GM23338 (cell line): ENCODE results near the gene DNAJC22. TPM values are rescaled to one million over a fixed set of nuclear protein-coding genes. Genes with fewer than 3 reads are reported as not detected.

Source experiments
- ATAC-seq: fragments of 200-7000 bp; cut with Tn5 transposase; 3 replicates; pipeline ENCODE4 v1.9.1; 2020
- DNase-seq: peaks from one replicate; pipeline ENCODE4 v3.0.0-alpha.2; 2015; ENCODE audit warnings: low spot score
- H2AFZ ChIP-seq: fragments of 200-600 bp; sonication (generic); 2 replicates; pipeline ENCODE4 v1.8.0; 2016; ENCODE audit warnings: antibody characterized with exemption, mild to moderate bottlenecking, moderate library complexity
- H3F3A ChIP-seq: fragments of 200-600 bp; sonication (generic); replicated peaks from 2 replicates; pipeline ENCODE4 v1.8.0; 2017; ENCODE audit warnings: antibody characterized with exemption, mixed run types, low read depth
- H3K27ac ChIP-seq: fragments of 200-600 bp; sonication (generic); 2 replicates; pipeline ENCODE4 v1.6.1; 2016; ENCODE audit warnings: low read depth
- H3K27me3 ChIP-seq: fragments of 200-600 bp; sonication (generic); 2 replicates; pipeline ENCODE4 v1.8.0; 2016; ENCODE audit warnings: mild to moderate bottlenecking, mixed run types, moderate library complexity; ENCODE audit not compliant: insufficient read depth
- H3K36me3 ChIP-seq: fragments of 200-600 bp; sonication (generic); 2 replicates; pipeline ENCODE4 v1.8.0; 2016; ENCODE audit warnings: mild to moderate bottlenecking; ENCODE audit not compliant: insufficient read depth
- H3K4me1 ChIP-seq: fragments of 200-600 bp; sonication (generic); 2 replicates; pipeline ENCODE4 v1.8.0; 2016; ENCODE audit warnings: mild to moderate bottlenecking, moderate library complexity; ENCODE audit not compliant: insufficient read depth
- H3K4me2 ChIP-seq: fragments of 200-600 bp; sonication (generic); 2 replicates; pipeline ENCODE4 v1.7.1; 2017; ENCODE audit warnings: mixed run types
- H3K4me3 ChIP-seq: fragments of 200-600 bp; sonication (generic); 2 replicates; pipeline ENCODE4 v1.6.1; 2016; ENCODE audit warnings: mixed run types
- H3K79me2 ChIP-seq: fragments of 200-600 bp; sonication (generic); replicated peaks from 2 replicates; pipeline ENCODE4 v1.8.0; 2017; ENCODE audit warnings: mild to moderate bottlenecking; ENCODE audit not compliant: insufficient read depth
- H3K9me2 ChIP-seq: fragments of 200-600 bp; sonication (generic); 2 replicates; pipeline ENCODE4 v1.8.0; 2017; ENCODE audit not compliant: insufficient read depth
- H4K20me1 ChIP-seq: fragments of 200-600 bp; sonication (generic); replicated peaks from 2 replicates; pipeline ENCODE4 v1.8.0; 2017; ENCODE audit warnings: mild to moderate bottlenecking; ENCODE audit not compliant: insufficient read depth
- H3K27ac Mint-ChIP-seq: 2 replicates; pipeline ENCODE4 v1.8.0; 2020; ENCODE audit warnings: inconsistent platforms, mild to moderate bottlenecking, moderate library complexity, mixed read lengths
- H3K27me3 Mint-ChIP-seq: 3 replicates; pipeline ENCODE4 v1.8.0; 2022; ENCODE audit warnings: low read depth, mild to moderate bottlenecking, moderate library complexity, mixed read lengths, inconsistent platforms; ENCODE audit not compliant: insufficient read depth, poor library complexity
- H3K36me3 Mint-ChIP-seq: 3 replicates; pipeline ENCODE4 v1.8.0; 2021; ENCODE audit warnings: low read depth, mild to moderate bottlenecking, inconsistent platforms, moderate library complexity, mixed read lengths
- H3K4me1 Mint-ChIP-seq: 3 replicates; pipeline ENCODE4 v1.8.0; 2020; ENCODE audit warnings: mild to moderate bottlenecking, inconsistent platforms, mixed read lengths
- H3K4me3 Mint-ChIP-seq: 3 replicates; pipeline ENCODE4 v1.8.0; 2021; ENCODE audit warnings: moderate library complexity, mild to moderate bottlenecking, inconsistent platforms, mixed read lengths
- H3K9me3 Mint-ChIP-seq: 3 replicates; pipeline ENCODE4 v1.8.0; 2020; ENCODE audit warnings: moderate library complexity, mild to moderate bottlenecking, inconsistent platforms, mixed read lengths
- CREB1 ChIP-seq: fragments of 250-450 bp; sonication (Bioruptor Pico); IDR thresholded peaks from 2 replicates; pipeline ENCODE4 v1.5.0; 2020; ENCODE audit warnings: low read depth, mild to moderate bottlenecking, moderate library complexity
- EZH2 ChIP-seq: fragments of 200-600 bp; sonication (generic); IDR thresholded peaks from one replicate; pipeline ENCODE4 v1.8.0; 2017; ENCODE audit warnings: antibody characterized with exemption, mild to moderate bottlenecking, low read depth; ENCODE audit not compliant: unreplicated experiment
- EZH2phosphoT487 ChIP-seq: fragments of 200-600 bp; sonication (generic); IDR thresholded peaks from one replicate; pipeline ENCODE4 v1.8.1; 2018; ENCODE audit warnings: antibody characterized with exemption; ENCODE audit not compliant: unreplicated experiment
- JUNB ChIP-seq: IDR thresholded peaks from one replicate; pipeline ENCODE4 v1.6.1; 2016; ENCODE audit warnings: antibody characterized with exemption; ENCODE audit not compliant: unreplicated experiment
- NANOG ChIP-seq: IDR thresholded peaks from 2 replicates; pipeline ENCODE4 v1.6.1; 2016; ENCODE audit warnings: antibody characterized with exemption, borderline replicate concordance
- POLR2AphosphoS5 ChIP-seq: IDR thresholded peaks from 2 replicates; pipeline ENCODE4 v1.6.1; 2016; ENCODE audit warnings: antibody characterized with exemption, low read depth
- STAT1 ChIP-seq: IDR thresholded peaks from one replicate; pipeline ENCODE4 v1.6.1; 2016; ENCODE audit warnings: antibody characterized with exemption; ENCODE audit not compliant: unreplicated experiment
- ZNF114 ChIP-seq: fragments of 250-450 bp; sonication (Bioruptor Pico); IDR thresholded peaks from 2 replicates; pipeline ENCODE4 v1.5.0; 2020; ENCODE audit warnings: mild to moderate bottlenecking, moderate library complexity
- ZNF331 ChIP-seq: fragments of 250-450 bp; sonication (Bioruptor Pico); IDR thresholded peaks from 2 replicates; pipeline ENCODE4 v1.5.0; 2020; ENCODE audit warnings: low read depth, mild to moderate bottlenecking, moderate library complexity
- polyA plus RNA-seq: library from polyadenylated mRNA; unstranded; fragments of >200 nt; fragmentation: Nextera tagmentation; extraction: Ambion mirVana; gene quantifications from 2 replicates; pipeline ENCODE4 v1.2.1, GENCODE V29; 2016
- total RNA-seq: library from RNA; depleted of rRNA; stranded (reverse); fragments of >200 nt; shearing (Covaris generic); gene quantifications from 2 replicates; pipeline ENCODE4 v1.2.3, GENCODE V29; 2014
- TF ChIP-seq, protein P1 (sequence below): IDR thresholded peaks from one replicate; pipeline ENCODE4 v1.6.1; 2018; ENCODE audit warnings: antibody characterized with exemption; ENCODE audit not compliant: unreplicated experiment
- TF ChIP-seq, protein P2 (sequence below): IDR thresholded peaks from 2 replicates; pipeline ENCODE4 v1.6.1; 2016; ENCODE audit warnings: antibody characterized with exemption
- TF ChIP-seq, protein P3 (sequence below), 2 experiments: fragments of 200-600 bp in 1 of 2; sonication (generic) in 1 of 2; conservative IDR thresholded peaks; 2 replicates each; pipeline versions ENCODE4 v1.5.1 to v1.6.1; 2016 to 2017; ENCODE audit warnings: antibody characterized with exemption in 2 of 2, low read depth in 2 of 2, mild to moderate bottlenecking in 2 of 2, moderate library complexity in 1 of 2

Gene DNAJC22
- total and polyA plus RNA-seq, 2 experiments from 2014 or later = 0.10 TPM; not detected in 1

DNA sequence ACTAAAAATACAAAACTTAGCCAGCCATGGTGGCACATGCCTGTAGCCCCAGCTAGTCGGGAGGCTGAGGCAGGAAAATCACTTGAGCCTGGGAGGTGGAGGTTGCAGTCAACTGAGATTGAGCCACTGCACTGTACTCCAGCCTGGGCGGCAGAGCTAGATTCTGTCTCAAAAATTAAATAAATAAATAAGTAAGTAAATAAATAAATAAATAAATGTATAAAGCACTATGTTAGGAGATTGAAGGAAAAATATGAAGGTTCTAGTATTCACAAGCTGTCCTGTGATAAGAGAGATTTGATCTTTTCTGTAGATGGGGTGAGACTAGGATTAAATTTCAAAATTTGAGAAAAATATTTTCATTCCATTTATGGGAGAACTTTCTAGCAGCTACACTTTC is 5.7 kb downstream of the DNAJC22 start:
- H3K4me1 ChIP-seq = peaks cover under 1% of the 10 kb centered on the region; the same call in 1 of the 2 replicates
- H4K20me1 ChIP-seq = peaks cover 3% of the 10 kb centered on the region; the same call in 1 of the 2 replicates
- TF ChIP-seq, protein P1, sequence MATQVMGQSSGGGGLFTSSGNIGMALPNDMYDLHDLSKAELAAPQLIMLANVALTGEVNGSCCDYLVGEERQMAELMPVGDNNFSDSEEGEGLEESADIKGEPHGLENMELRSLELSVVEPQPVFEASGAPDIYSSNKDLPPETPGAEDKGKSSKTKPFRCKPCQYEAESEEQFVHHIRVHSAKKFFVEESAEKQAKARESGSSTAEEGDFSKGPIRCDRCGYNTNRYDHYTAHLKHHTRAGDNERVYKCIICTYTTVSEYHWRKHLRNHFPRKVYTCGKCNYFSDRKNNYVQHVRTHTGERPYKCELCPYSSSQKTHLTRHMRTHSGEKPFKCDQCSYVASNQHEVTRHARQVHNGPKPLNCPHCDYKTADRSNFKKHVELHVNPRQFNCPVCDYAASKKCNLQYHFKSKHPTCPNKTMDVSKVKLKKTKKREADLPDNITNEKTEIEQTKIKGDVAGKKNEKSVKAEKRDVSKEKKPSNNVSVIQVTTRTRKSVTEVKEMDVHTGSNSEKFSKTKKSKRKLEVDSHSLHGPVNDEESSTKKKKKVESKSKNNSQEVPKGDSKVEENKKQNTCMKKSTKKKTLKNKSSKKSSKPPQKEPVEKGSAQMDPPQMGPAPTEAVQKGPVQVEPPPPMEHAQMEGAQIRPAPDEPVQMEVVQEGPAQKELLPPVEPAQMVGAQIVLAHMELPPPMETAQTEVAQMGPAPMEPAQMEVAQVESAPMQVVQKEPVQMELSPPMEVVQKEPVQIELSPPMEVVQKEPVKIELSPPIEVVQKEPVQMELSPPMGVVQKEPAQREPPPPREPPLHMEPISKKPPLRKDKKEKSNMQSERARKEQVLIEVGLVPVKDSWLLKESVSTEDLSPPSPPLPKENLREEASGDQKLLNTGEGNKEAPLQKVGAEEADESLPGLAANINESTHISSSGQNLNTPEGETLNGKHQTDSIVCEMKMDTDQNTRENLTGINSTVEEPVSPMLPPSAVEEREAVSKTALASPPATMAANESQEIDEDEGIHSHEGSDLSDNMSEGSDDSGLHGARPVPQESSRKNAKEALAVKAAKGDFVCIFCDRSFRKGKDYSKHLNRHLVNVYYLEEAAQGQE = no peak
- no peak for TF ChIP-seq POLR2AphosphoS5
- TF ChIP-seq, protein P2, sequence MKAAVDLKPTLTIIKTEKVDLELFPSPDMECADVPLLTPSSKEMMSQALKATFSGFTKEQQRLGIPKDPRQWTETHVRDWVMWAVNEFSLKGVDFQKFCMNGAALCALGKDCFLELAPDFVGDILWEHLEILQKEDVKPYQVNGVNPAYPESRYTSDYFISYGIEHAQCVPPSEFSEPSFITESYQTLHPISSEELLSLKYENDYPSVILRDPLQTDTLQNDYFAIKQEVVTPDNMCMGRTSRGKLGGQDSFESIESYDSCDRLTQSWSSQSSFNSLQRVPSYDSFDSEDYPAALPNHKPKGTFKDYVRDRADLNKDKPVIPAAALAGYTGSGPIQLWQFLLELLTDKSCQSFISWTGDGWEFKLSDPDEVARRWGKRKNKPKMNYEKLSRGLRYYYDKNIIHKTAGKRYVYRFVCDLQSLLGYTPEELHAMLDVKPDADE = no peak
- no peak for TF ChIP-seq STAT1
- no peak for TF ChIP-seq ZNF331
- no peak for TF ChIP-seq EZH2phosphoT487
- TF ChIP-seq EZH2 = no peak
- no peak for TF ChIP-seq ZNF114 (CRISPR knock-in tag)
- TF ChIP-seq CREB1 (CRISPR knock-in tag) = no peak
- no peak for TF ChIP-seq NANOG
- TF ChIP-seq, protein P3, sequence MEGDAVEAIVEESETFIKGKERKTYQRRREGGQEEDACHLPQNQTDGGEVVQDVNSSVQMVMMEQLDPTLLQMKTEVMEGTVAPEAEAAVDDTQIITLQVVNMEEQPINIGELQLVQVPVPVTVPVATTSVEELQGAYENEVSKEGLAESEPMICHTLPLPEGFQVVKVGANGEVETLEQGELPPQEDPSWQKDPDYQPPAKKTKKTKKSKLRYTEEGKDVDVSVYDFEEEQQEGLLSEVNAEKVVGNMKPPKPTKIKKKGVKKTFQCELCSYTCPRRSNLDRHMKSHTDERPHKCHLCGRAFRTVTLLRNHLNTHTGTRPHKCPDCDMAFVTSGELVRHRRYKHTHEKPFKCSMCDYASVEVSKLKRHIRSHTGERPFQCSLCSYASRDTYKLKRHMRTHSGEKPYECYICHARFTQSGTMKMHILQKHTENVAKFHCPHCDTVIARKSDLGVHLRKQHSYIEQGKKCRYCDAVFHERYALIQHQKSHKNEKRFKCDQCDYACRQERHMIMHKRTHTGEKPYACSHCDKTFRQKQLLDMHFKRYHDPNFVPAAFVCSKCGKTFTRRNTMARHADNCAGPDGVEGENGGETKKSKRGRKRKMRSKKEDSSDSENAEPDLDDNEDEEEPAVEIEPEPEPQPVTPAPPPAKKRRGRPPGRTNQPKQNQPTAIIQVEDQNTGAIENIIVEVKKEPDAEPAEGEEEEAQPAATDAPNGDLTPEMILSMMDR (conservative IDR thresholded peaks at IDR 0.05; ENCODE audit: low read depth in 2 of 2) = no peak
- TF ChIP-seq JUNB = no peak
- no peaks in the 10 kb centered on the region for H3K36me3 ChIP-seq
- H3K4me3 Mint-ChIP-seq = no peak overlapping the region
- no peak overlapping the region for H3K27ac ChIP-seq
- DNase-seq = no peak
- H3K36me3 Mint-ChIP-seq = no peaks in the 10 kb centered on the region
- H3K9me2 ChIP-seq = no peaks in the 10 kb centered on the region
- H3K27me3 Mint-ChIP-seq = peaks cover 29% of the 10 kb centered on the region
- peaks cover under 1% of the 10 kb centered on the region; the same call in 2 of the 3 replicates for H3K9me3 Mint-ChIP-seq
- peaks cover 8% of the 10 kb centered on the region for H3K4me1 Mint-ChIP-seq
- peaks cover 60% of the 10 kb centered on the region for H3K27me3 ChIP-seq
- no peak overlapping the region for H3K27ac Mint-ChIP-seq
- no peaks in the 10 kb centered on the region for H3K79me2 ChIP-seq
- ATAC-seq = no peak
- 0 out of 2 replicates have a peak, but pooled peaks cover 1% of the 10 kb centered on the region for H3F3A ChIP-seq
- no peak overlapping the region for H2AFZ ChIP-seq
- H3K4me2 ChIP-seq = no peak overlapping the region
- no peak overlapping the region for H3K4me3 ChIP-seq
